HG03558 (cell line): ENCODE results near the gene BAHD1.
A peak's percentile ranks its signal among the peaks of the same experiment; 100 is the strongest.

ENCODE experiments used
- ATAC-seq: cut with Tn5 transposase; IDR thresholded peaks from one replicate; pipeline ENCODE4 v1.9.1; 2021; ENCODE audit warnings: moderate number of reproducible peaks; ENCODE audit not compliant: unreplicated experiment; ENCODE audit errors: extremely low read depth

The BAHD1 gene

DNA sequence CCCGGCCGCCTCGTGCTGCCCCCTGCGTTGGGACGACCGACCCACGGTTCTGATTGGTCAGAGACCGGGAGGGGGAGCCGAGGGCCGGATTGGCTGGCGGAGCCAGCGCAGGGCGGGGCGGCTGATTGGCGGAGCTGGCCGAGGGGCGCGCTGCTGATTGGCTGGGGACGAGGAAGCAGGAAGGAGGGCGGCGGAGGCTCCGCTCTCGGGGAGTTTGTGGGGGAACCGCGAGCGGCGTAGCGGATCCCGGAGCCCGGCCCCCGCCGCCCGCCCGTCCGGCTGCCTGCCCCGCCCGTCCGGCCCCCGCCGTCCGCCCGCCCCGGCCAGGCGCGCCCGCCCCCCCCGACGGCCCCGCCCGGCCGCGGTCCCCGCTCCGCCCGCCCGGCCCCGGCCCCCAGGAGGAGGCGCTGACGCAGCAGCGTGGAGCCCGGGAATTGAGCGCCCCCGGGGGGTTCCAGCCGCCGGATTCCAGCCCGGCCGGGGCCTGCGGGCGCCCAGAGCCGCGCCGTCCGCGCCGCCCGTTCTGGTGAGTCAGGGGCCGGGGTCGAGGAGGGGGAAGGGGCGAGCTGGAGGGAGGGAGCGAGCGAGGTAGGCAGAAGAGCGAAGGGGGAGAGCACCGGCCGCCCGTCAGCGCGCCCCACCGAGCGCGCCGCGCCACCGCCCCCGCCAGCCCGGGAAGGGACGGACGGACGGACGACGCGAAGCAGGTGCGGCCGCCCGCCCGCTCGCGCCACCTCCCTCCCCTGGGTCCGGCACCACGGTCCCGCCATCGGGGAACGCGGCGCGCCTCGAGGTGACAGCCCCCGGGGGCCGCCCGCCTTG lies at the start of gene BAHD1:
TSS of gene BAHD1 (plus strand) at position 211 of the 822 bp plus-strand sequence. CDS start 17,512 bp downstream, outside the sequence.
- ATAC-seq, result peak; percentile 54

DNA sequence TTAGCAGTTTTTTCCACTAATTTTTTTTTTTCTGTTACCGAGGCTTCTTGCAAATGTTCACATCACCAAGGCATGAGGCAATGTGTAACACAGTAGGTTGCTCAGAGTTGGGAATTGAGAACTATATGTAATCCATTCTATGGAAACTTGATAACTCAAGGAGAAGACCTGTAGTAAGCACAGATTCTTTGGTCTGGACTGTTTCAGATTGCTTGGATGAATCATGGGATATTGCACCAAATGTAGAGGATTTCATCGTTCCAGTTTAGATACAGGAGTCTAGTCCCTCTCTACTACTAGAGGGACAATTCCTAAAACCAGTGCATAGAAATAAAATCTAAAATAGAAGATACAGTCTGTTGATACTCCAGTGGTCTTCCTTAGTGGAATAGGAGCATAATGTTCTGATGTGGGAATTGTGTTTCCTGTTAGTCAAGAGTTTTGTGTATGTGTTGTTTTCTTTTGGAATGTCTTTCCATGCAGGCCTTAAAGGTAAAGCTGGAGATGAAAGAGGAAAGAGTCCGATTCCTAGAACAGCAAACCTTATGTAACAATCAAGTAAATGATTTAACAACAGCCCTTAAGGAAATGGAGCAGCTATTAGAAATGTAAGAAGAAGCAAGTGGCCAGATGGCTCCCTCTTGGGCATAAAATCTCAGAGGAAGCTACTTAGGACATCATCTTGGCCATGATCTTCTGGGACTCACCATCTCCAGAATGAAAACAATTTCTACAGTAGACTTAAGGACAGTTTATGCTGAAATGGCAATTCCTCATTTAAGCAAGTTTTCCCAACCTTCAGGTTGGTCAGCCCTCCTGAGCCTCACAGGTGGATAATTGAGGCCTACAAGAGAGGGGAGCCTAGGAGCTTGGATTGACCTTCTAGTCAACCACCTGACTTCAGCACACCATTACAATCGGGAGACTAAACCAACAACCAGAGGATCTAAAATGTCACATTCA lies 47.5 kb upstream of the BAHD1 start:
- no peak for ATAC-seq

DNA sequence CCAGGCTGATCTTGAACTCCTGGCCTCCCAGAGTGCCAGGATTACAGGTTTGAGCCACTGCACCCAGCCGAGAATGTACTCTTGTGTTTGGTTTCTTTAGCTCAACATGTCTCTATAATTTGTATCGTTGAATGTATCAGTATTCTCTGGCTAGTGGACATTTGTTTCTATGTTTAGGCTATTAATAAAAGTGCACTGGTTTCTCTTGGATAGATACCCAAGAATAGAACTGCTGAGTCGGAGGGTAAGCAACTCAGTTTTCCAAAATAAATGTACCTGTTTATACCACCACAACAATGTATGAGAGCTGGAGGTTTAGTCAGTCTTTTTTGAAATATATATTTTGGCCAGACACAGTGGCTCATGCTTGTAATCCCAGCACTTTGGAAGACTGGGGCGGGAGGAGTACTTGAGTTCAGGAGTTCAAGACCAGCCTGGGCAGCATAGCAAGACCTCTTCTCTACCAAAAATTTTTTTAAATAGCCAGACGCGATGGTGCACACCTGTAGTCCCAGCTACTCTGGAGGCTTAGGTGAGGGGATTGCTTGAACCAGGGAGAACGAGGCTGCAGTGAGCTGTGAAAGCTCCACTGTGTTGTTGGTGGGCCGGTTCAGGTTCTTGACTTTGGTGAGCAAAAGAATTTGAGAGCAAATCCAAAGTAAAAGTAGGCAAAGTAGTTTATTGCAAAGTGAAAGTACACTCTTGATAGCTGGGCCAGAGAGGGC lies 42.9 kb upstream of the BAHD1 start:
- ATAC-seq, result no peak

DNA sequence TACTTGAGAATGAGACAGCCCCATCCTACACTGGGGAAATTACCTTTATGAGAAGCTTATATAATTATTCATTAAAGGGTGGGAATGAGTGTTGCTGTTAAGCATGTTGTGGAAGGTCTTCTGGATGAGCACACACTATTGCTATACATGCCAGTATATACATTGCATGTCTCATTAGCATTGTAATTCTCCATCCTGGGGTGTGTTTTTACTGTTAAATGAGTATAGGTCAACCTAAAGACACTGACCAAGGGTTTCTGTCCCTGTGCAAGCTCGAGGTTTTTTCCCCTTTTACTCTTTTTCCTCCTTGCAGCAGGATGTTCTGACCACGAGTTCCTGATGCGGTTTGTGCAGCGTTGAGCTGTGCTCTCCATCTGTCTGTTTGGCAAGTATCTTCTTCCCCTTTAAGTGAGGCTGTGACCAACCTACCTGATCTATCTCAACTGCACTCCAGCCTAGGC lies 42.3 kb upstream of the BAHD1 start:
- no peak for ATAC-seq

DNA sequence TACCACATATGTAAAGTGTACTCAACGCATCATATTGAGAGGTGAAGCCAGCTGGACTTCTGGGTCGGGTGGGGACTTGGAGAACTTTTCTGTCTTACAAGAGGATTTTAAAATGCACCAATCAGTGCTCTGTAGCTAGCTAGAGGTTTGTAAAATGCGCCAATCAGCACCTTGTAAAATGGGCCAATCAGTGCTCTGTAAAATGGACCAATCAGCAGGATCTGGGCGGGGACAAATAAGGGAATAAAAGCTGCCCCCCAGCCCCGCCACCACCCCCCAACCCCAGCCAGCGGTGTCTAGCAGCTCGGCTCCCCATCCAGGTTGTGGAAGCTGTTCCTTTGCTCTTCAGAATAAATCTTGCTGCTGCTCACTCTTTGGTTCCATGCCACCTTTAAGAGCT lies 41.4 kb upstream of the BAHD1 start:
- ATAC-seq, result no peak

DNA sequence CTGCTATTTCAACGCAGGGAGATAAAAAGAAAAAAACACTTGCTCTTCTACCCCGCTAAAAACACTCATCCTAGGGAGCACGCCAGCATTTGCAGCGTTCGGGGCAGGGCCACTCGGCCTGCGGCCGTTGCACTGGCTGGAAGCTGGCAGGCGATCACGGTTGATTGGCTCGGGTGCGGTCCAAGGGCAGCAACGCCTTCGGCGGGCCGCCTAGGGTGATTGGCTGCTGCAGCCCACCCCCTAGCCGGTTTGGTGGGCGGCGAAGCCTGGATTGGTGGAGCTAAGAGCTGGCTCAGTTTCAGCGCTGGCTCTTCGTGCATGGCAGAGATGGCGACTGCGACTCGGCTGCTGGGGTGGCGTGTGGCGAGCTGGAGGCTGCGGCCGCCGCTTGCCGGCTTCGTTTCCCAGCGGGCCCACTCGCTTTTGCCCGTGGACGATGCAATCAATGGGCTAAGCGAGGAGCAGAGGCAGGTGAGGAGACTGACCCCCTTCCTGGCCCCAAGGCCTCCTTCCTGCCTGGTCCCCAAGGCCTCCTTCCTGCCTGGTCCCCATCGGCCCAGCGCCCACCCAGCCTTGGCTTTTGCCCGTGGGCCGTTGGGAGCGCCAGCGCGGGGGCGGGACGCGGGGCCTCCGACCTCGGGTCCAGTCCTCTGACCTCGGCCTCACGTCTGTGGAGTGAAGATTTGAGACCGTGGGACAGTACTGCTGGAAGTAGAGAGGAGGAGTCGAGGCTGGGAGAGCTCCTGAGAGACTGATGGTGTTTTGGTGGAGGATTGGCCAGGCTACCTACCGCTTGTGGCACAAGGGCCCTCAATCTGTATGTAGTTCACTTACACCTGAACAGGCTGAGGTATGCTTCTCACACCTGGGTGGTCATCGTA lies 35.0 kb upstream of the BAHD1 start, which contains the start of gene IVD:
TSS of gene IVD (plus strand) at position 295 of the 881 bp plus-strand sequence. CDS start at position 328, 33 bp downstream.
- peak; percentile 80 for ATAC-seq

DNA sequence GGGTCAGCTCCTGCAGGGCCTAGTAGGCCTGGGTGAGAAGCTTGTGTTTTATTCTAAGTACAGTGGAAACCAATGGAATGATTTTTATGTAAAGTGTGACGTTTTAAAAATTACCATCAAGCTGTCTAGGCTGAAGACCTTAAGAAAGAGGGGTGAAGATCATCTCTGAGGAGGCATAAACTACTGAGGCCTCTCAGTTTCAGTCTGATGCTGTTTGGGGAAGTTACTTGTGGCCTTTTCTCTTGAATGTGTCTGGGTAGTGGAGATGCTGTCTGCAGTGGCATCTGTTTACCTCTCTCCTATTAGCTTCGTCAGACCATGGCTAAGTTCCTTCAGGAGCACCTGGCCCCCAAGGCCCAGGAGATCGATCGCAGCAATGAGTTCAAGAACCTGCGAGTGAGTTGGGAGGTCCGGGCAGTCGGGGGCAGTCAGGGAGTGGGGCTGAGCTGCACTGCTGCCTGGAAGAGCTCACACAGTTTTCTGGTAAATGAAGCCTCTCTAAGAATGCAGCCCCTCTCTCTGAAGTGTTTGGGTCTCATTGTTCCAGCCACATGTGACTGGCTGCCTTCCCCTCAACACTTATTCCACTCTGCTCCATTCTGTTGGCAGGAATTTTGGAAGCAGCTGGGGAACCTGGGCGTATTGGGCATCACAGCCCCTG lies 33.3 kb upstream of the BAHD1 start:
- no peak for ATAC-seq

DNA sequence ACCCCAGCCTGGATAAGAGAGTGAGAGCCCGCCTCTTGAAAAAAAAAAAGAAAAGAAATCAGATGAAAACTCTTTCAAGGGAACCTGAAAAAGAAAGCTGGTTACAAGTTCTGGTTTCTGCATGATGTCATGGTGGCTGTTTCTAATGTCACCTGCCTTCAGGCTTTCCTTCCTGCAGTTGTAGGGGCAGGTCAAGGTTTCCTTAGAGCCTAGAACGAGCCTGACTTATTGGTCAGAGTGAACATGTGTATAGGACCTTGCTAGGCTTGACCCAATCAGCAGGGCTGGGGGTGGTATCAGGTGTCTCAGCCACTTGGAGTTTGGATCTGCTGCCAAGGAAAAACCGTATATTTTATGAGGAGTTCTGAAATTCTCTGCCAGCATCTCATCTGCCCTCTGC lies 31.4 kb upstream of the BAHD1 start:
- ATAC-seq, result no peak

DNA sequence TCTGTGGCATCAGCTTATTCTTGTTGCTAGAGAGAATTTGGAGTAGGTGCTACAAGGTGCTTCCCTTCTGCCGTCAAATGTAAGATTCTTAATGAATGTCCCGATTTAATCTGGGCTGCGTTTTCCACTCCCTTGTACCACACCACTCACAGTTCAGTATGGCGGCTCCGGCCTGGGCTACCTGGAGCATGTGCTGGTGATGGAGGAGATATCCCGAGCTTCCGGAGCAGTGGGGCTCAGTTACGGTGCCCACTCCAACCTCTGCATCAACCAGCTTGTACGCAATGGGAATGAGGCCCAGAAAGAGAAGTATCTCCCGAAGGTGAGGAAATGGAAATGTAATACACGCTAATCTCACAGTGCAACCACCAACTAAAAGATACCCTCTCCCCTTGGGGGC lies 30.3 kb upstream of the BAHD1 start:
- ATAC-seq, result no peak

DNA sequence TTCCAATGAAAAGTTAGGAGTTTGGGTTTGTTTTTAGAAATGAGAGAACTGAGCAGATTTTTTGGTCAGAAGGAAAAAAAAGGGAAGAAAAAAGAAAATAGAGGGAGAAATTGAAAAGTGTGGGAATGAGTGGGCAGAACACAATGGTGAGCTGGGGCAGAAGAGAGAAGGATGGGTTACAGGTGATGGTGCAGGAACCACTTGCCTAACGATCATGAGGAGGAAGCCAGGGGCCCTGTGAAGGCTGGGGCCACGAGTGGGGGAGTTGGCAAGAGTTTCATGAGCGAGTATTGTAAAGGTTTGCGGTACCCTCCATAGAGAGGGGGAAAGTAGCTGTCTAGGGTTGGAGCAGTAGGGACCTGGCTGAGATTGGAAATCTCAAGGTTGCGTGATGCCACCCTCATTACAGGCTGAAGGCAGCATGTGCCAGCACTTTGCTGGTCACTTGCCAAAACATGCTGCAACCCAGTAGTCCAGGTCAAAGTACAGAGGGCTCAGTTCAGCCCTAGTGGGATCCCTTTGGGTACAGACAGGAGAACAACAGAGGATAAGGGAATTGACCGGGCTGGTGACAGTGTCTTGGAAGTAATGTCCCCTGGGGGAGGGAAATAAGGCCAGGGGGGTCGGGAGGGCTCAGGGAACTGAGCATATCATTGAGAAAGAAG lies 28.5 kb upstream of the BAHD1 start:
- no peak for ATAC-seq

DNA sequence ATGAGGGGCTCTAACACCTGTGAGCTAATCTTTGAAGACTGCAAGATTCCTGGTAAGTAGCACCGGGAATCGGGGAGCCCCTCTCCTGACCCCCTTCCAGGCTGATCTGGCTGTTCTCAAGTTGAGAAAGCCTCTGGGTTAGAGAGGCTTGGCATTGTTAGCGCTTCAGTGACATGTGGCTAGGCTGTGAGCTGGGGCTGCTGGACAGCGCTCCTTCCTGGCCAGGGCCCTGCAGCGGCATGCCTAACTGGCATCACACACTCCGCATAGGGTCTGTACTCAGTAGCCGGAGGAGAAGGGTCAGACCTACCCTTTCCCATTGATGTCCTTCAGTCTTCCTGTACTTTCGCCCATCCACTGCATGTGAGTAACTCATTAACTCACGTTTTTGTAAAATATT lies 27.7 kb upstream of the BAHD1 start:
- no peak for ATAC-seq

DNA sequence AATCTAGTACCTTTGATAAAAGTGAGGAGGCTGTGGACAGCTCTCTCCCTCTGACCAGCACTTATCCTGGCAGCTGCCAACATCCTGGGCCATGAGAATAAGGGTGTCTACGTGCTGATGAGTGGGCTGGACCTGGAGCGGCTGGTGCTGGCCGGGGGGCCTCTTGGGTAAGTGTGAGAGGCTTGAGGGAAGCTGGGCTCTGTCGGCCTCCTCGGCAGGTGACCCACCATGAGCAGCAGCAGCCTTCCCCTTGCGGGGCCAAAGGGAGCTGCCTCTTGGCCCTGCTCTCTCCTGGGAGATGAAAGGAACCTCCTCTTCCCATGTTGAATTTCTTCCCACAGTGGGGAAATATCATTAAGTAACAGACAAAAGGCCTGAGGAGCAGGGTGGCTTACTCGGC lies 25.9 kb upstream of the BAHD1 start:
- ATAC-seq, result no peak

DNA sequence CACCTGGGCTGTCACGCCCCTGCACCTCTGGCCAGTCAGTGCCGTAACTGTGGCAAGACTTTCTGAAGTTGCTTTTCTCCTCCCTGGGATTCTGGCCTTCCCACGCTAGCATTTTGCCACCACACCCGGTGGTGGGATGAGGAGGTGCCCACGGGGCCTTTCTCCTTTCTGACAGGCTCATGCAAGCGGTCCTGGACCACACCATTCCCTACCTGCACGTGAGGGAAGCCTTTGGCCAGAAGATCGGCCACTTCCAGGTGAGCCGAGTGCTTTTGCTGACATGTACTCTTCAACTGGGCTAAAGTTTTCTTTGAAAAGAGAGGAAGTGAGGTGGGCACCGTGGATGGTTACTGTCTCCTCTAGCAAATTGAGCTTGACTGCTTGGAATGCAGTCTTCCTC lies 25.5 kb upstream of the BAHD1 start:
- ATAC-seq, result no peak

DNA sequence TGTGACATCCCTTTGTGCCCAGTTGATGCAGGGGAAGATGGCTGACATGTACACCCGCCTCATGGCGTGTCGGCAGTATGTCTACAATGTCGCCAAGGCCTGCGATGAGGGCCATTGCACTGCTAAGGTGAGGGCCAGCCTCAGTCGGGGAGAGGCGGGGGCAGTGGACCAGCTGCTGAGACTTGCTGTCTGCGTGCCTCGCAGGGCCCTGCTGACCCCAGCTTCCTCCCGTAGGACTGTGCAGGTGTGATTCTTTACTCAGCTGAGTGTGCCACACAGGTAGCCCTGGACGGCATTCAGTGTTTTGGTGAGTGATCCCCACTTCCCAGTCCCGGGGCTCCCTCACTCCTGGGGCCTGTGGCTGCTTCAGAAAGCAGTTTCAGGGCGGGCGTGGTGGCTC lies 24.7 kb upstream of the BAHD1 start:
- no peak for ATAC-seq

DNA sequence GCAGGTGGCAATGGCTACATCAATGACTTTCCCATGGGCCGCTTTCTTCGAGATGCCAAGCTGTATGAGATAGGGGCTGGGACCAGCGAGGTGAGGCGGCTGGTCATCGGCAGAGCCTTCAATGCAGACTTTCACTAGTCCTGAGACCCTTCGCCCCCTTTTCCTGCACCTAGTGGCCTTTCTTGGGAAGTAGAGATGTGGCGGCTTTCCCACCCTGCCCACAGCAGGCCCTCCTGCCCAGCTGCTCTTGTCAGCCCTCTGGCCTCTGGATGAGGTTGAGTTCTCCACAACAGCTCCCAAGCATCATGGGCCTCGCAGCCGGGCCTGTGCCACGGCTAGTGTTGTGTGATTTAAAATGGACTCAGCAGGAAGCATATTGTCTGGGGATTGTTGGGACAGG lies 22.6 kb upstream of the BAHD1 start:
- ATAC-seq, result no peak

DNA sequence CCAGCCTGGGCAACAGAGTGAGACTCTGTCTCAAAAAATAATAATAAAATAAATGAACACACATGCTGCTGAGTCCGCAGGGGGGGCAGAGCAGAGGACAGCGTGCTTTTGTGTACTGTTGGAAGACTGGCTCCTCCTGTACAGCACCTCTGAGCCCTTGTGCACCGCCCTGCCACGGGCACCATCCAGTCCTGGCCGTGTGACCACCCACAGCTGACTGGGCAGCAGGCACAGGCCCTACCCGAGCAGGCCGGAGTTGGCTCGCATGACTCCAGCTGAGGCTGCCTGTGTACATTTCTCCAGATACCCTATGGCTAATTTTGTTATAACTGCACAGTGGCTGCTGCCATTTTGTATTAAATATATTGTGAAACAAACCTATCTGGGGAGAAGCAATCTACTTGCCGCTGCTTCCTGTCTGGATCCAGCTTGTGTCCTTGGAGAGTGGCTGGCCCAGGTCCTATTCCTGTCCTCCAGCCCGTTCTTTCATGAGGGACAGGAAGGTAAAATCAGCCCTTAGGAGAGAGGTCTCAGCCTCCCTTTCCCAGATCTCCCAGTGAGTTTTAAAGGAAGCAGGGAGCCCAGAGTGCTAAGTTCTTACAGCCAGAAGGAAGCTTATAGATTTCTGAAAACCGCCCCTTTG lies 20.6 kb upstream of the BAHD1 start:
- ATAC-seq, result no peak

DNA sequence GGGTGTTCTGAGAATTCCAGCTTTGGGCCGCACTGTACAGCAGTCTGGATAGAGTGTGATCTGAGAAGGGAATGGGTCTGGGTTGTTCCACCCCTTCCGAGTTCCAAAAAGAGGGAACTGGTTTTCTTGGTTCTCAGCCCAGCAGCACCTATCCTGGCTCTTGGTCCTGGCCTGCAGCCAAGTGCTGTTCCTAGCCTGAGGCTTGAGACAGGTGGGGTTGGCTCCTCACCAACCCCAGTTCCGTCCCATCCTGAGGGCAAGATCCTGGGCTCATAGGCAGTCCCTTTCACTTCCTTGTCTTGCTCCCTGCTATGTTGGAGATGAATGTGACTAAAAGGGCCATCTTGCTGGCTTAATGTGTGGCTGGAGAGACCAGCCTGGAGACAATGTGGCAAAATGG lies 20.0 kb upstream of the BAHD1 start:
- ATAC-seq, result no peak
